ENCODE measurements around the gene BMAL1.

- TF ChIP-seq ATF3 (IDR thresholded peaks at IDR 0.05; ENCODE audit: insufficient read depth, low read depth, low read length) (no peak), EZH2 (IDR thresholded peaks at IDR 0.05; ENCODE audit: low read depth, low read length, severe bottlenecking) (no peak), JUND (IDR thresholded peaks at IDR 0.05; ENCODE audit: low read length) (no peak), RFX5 (IDR thresholded peaks at IDR 0.05; ENCODE audit: borderline replicate concordance, low read depth, low read length) (no peak)
Observed at GRCh38 chr11:13260201-13260962, 17.2 kb upstream of the BMAL1 start.

Measured in H1 (cell line).